ENCODE results near the gene NFATC3.

The NFATC3 gene

DNA sequence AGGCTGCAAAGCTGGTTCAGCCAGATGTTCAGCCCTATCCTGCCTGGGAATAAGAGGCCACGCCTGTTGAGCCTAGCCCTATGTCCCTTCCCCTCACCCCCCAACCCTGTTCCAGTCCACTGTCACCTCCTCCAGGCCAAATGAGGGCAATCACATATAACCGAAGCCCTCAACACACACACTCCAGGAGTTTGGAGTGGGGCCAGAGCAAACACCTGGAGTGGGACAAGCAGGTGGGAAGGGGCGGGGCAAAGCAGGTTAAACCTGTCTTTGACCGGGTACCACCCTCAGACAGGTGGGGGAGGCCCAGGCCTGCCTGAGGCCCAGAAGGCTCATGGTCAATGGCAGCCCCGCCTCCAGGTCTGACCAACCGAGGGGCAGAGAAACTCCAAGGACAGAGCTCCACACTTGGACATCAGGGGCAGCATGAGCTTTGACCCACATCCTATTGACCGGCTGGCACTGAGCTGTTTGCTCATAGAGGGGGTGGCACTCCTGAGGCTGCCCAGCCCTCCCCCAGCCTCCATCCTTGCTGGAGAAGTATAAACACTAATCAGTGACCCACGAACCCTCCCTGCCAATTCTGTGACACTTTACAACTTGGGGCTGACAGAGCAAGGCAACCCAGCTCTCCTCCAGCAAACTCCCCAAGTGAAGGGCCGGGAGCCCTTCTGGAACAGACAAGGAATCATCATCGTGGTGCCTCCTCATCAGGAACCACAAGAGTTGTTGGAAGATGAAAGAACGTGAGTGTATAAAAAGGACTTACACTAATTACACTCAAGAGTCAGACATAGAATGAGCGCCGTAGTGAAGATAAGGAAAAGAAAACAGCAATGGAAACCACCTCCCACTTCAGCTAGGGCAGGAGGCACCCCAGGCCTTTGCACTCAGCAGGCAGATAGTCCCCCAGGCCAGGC lies 149.3 kb downstream of the NFATC3 start:
- DNase-seq, result peak; percentile 11

DNA sequence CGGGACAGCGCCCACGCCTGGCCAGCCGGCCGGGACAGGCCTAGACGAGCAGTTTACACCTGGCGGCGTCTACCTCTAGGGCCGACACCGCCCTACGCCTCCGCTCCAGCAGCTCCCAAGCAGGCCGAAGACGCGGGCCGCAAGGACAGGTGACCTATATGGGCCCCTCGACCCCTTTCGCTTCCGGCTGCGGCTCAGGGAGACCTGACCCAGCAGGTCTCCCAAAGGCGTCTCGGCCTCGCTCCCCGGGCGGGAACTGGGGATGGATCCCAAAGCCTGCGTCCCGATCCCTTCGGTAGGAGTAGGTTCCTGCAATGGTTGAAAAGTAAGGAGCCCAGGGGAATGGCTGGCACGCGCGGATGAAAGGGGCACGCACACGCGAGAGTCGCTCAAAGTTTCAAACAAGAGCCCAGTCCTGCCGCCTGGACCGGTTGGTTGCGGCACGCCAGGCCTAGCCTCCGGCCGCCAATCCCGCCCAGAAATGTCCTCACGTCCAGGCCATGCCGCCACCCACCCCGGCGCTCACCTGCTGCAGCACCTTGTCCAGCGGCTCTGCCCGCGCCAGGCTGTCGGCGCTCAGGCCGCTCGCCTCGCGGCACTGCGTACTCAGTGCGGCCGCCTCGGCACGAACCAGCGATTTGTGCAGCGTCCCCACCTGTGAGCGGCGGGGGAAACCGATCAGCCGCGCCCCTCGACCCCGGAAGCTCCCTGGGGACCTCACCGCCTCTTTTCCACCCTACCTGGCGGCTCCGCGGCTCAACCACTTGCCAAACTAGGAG lies 150.1 kb downstream of the NFATC3 start:
- DNase-seq, result no peak

DNA sequence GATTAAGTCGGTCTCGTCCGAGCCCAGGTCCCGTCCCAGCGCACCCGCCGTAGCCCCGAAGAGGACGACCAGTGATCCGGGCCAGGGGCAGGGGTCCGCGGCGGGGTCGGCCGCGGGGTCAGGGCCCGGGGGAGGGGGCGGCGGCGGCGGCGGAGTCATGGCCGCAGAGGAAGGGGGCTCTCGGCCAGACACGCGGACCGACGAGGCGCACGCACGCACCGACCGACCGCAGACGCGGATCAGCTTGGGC lies 150.6 kb downstream of the NFATC3 start, which contains the start of gene ESRP2:
ESRP2 (minus strand) TSS at position 241 of the 250 bp plus-strand sequence; CDS start at position 159, 82 bp downstream.
- no peak for DNase-seq

DNA sequence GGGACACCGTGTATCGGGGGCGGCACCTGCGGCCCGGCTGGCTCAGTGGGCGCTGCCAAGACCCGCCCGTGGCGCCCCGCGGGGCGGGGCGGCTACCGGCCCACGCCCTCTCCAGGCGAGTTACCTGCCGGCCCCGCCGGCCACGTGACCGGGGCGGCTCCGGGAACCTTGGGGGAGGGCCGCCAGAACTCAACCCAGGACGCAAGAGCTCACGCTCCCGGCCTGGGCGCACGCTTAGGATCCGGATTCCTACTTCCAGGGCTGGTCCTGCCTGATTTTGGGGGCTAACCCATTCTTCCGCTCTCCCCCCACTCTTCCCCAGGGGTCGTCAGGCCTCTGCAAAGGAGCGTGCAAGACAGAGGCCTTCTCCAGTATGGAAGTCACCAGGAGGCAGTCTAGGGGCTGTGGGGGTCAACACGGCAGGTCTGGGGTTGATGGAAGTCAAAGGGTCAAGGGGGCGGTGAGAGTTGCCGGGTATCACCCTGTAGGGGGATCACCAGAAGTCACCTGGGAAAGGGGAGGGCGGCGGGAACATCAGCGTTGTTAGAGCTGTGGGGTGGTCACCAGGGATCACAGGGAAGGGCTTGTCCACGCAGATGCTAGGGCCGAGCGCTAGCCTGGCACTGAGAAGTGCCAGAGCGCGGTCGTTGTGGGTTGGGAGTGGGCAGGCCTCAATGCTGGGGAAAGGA lies 151.1 kb downstream of the NFATC3 start:
- peak; percentile 24 for DNase-seq

DNA sequence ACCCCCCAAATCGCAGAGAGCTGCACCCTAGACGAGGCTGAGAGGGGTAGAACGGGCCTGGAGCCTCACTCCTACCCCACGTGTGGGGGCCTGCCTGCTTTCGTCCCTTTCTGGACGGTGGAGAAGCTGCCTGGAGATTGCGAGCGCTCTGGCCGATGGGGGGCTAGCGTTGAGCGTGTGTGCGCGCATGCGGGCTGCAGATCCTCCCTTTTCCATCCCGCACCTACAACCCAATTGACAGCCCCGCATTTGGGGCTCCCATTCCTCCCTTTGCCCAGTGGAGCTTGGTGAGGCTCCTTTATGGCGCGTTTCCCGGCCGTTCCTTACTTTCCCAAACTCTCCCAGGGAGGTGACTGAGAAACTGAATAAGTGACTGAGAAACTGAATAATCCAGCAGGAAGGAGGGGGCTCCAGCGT lies 151.7 kb downstream of the NFATC3 start:
- no peak for DNase-seq

DNA sequence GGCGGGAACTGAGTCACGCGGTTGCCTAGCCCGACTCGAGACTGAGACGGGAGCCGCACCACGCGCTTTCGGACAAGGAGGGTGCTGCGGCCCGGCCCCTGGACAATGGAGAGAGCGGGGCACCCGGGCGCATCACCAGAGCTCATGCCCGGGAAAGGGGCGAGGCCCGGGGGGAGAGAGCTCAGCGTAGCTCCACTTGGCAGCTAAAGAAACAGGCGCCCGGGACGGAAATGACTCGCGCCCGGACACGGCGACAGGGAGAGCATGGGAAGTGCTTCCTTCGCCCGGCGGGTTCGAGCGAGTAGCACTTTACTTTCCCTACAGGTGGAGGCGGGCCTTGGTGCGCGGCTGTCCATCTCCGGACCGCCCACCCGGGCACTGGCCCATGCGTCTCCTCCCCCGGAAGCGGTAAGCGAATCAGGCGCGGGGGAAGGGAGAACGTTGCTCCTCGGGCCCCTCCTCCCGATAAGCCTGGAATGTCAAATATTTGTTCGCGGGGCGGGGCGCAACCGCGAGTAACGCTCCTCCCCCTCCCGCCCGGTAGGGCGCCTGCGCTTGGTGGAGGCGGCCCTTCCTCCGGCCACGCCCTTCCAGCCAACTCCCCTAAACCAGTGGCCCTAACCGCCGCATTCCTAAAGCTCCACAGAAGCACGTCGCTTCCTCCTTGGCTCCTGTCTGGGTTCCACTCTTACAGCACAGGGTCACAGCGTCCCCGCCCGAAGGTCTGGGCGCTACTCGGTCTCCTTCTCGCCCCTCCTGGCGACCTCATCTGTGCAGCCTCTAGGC lies 152.3 kb downstream of the NFATC3 start:
- DNase-seq, result peak; percentile 94

DNA sequence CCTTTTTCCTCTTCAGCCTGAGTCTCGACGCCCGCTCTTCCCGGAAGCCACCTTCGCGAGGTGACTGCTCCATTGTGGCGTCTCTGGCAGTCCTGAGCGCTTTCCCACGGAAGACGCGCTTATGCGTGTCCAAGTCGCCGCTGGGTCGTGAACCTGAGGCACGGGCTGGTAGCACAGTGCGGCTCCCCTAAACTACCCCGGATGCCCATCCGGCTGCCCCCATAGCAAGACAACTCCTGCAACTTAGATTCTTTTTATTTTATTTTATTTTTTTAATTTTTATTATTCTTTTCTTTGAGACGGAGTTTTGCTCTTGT lies 152.8 kb downstream of the NFATC3 start:
- DNase-seq, result no peak

DNA sequence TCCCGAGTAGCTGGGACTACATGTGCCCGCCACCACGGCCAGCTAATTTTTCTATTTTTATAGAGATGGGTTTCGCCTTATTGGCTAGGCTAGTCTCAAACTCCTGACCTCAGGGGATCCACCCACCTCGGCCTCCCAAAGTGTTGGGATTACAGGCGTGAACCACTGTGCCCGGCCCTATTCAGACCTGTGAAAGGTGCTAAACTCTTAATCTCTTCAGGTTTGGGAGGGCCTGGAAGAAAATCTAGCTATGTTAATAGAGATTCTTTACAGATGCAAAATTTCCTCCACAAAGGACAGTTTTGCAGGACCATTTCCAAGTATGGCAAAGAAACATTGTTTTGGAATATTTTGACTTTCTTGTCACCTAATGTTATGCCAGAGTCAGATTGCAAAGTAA lies 156.9 kb downstream of the NFATC3 start:
- no peak for DNase-seq

DNA sequence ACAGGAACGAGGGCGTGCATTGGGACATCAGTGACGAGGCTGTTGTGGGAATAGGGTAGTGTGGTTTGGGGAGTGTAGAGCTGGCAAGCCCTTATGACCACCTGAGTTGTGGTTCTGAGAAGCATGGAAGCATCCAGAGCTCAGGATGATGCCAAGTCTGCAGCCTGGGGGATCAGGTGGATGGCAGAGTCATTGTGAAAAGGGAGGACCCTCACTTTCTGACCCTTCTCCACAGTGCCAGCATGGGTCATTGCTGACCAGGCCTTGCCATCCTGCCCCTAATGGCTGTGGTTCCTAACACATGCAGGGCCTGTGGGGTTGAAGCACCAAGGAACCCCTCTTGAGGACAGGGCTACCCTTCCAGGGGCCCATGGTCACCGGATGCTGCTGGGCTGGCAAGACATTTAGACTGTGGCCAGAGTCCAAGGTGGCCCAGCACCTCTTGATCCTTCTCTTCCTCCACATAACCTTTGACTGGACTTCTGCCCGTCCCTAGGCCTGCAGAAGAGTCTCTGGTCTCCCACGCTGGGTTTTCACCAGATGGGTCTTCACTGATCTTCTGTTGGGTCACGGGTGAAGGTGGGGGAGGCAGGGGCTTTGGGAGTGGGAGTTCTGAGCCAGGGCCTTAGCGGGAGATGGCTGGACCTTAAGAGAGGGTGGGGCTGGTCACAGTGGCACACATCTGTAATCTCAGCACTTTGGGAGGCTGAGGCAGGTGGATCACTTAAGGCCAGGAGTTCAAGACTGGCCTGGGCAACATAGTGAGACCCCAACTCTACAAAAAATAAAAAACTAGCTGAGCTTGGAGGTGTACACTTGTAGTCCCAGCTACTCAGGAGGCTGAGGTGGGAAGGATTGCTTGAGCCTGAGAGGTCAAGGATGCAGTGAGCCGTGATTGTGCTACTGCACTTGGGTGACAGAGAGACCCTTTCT lies 158.0 kb downstream of the NFATC3 start:
- DNase-seq, result no peak

DNA sequence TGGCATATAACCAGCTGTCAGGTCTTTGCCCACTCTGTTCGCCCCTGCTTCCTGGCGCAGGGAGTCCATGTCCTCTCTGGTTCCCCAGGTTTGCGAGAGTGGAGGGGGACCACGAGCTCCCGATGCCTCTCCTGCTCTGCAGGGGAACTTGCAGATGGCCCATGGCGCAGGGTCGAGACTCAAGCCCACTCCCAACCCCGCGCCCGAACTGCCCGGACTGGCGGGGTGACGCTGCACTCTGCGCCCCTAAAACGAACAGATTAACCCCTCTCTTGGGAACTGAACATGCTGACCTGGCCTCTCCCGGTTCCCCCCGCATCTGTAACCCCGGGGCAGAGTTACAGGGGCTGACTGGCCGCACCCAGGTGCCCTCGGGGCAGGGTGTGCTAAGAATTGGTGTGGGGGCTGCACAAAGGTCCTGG lies 159.3 kb downstream of the NFATC3 start:
- DNase-seq, result no peak

DNA sequence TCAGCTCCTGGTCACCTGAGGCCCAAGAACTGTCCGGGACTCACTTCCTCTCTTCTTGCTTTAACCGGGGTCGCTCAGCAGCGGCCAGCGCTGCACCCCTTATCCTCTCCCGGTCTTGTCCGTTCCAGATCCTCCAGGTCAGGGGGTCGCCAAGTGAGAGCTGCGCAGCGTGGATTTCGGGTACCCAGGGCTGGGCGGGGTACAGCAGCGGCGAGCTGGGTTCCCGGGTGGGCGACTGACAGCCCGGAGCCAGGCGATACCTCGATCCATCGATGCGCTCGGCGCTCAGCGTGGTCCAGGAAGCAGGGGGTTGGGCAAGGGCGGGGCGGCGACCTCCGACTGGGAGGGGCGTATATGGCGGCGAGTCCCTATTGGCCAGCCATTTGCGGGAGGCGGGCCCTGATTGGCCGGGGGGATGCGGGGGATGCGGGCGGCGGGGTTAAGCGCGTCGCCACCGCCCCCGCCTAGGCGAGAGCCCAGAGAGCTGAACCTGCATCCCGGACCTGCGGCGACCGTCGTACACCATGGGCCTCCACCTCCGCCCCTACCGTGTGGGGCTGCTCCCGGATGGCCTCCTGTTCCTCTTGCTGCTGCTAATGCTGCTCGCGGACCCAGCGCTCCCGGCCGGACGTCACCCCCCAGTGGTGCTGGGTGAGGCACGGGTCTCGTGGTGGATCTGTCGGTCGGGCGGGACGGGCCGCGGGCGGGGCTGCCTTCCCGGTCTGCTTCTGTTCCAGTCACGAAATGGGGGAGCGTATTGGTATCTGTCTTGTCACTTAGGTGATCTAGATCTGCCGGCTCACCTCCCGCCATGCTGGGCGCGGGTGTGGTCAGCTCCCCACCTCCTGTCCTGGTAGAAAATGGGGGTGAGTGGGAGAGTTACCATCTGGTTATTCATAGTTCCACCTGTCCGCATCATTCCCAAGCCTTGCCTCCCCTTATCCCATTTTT lies 160.0 kb downstream of the NFATC3 start, which contains the start of gene PLA2G15:
PLA2G15 (plus strand) TSS at position 471 of the 951 bp plus-strand sequence; CDS start at position 525, 54 bp downstream.
- peak; percentile 90 for DNase-seq

DNA sequence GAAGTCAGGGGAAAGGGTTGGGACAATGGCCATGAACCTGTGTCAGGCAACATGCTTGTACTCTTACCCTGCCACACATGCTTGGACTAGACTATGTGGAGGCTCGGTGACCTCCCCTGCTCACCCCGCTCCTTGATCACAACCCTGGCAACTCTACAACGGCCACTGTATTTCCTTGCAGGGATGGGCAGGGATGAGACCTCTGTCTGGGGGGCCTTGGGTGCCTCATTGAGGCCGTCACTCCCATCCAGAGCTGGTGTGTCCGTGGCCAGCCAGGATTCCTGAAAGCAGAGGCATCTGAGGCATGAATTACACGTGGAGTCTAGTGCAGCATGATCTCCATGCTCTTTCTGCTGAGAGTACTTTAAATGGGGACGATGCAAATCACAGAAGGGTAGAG lies 161.0 kb downstream of the NFATC3 start:
- no peak for DNase-seq

DNA sequence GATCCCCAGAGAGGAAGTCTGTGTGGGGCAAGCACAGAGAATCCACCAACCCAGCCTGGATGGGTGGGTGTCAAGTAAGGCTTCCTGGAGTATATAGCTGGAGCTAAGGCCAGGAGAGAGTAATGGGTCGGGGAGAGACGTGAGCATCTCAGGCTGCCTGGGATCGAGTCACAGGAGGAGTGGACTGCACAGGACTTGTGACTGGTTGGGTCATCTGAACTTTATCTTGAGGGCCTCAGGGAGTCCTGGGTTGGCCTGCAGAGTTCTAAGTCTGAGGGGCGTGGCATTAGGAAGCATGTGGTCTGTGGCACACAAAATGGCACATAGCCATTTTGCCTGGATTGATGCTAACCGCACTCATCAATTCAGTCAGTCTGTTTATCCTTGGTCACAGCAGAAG lies 161.5 kb downstream of the NFATC3 start:
- no peak for DNase-seq

DNA sequence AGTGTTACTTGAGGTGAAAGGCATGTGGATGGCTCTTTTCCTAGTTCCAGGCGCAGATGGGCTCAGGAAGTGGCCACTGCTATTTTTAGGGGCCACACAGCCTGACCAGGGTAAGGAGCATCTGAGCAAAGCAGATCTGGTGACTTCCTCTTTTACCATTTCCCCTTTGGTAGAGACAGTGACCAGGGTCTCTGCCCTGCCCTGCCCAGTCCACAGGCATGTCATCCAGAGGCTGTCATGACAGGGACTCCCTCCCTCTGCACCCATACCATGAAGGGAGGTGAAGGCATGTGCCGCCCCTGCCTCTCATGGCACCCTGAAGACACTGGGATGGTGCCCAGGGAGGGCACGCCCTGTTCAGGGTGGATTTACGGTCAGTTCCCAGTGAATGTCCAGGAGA lies 162.2 kb downstream of the NFATC3 start:
- DNase-seq, result no peak

DNA sequence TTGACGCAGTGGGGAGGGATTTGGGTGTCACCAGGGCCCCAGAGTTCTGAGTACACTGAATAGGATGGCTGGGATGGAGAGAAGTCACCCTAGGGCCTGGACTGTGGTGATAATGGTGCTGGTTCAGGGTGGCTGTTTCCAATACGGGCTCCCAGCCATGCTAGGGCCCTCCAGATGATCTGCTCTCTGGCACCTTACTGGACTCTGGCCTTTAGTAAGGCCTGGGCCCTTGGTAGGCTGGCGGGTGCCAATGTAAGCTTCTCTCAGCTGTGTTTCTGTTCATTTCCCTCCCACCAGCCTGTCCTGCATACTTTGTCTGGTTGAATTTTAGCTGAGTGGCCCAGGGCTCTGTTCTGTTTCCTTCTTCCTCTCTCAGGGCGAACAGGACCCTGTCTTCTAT lies 162.8 kb downstream of the NFATC3 start:
- no peak for DNase-seq

DNA sequence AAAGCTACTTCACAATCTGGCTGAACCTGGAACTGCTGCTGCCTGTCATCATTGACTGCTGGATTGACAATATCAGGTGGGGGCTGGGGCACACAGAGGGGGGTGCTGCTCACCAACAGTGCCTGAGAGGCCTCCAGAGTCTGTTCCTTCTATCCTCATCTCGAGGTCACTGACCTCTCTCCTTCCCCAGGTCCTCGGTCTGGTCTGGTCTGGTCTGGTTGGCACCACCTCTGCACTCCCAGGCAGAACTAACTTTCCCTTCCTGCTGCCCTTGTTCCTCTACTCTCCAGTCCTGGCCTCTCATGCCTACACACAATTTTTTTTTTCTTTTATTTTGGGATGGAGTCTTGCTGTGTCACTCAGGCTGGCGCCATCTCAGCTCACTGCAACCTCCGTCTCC lies 164.2 kb downstream of the NFATC3 start:
- no peak for DNase-seq

DNA sequence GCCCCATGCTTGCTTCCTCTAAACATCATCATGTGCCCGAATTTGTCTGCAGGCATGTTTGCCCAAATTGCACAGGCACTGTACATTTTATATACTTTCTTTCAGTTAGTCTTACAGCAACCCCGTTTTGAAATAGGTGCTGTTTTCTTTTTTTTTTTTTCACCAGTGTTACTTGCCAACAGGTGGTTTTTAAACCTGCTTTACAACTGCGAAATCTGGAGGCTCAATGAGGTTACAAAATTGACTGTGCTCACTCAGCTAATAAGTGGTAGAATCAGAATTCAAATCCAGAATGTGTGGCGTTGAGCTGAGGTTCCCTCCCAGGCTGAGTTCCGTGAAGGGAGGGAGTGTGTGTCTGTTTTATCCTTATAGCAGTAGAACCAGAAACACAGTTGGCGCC lies 165.8 kb downstream of the NFATC3 start:
- DNase-seq, result no peak

DNA sequence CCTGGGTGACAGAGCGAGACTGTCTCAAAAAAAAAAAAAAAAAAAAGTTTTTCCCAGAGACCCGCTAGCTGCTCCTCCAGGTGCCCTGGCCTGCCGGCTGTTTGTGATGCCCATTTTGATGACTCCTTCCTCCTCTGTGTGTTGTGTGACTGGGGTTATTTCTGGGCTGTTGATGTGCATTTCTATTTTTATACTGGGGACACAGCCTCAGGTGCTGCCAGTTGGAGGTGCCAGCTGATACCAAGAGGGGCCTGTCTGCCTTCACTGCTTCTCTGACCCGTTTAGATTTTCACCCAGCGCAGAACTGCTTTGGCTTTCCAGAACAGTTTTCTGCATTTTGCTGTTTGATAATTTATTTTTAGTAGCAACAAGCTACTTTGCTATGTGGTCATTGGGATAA lies 166.7 kb downstream of the NFATC3 start:
- no peak for DNase-seq

DNA sequence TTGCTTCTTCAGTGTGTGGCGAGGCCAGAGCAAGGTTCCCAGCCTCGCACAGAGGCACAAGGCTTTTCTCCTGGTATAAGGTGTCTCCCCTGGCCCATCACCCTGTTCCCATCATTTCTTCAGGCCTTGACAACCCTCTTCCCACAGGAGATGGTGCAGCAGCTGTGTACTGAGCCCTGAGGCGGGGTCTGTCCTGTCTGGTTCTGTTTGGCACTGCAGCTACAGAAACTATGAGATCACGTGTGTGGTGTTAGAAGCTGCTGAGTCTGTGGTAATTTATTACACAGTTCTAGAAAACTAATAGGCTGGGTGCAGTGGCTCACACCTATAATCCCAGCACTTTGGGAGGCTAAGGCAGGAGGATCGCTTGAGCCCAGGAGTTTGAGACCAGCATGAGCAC lies 167.2 kb downstream of the NFATC3 start:
- no peak for DNase-seq

DNA sequence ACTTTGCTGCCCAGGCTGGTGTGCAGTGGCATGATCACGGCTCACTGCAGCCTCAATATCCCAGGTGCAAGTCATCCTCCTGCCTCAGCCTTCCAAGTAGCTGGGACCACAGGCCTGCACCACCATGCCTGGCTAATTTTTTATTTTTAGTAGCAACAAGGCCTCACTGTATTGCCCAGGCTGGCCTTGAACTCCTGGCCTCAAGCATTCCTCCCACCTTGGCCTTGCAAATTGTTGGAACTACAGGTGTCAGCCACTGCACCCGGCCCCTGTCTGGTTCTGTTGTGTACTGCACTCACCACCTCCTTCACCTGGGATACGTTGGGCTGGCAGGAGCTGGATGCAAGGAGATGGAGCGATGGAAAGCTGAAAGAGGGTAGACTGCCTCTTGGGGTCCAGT lies 168.6 kb downstream of the NFATC3 start:
- no peak for DNase-seq

DNA sequence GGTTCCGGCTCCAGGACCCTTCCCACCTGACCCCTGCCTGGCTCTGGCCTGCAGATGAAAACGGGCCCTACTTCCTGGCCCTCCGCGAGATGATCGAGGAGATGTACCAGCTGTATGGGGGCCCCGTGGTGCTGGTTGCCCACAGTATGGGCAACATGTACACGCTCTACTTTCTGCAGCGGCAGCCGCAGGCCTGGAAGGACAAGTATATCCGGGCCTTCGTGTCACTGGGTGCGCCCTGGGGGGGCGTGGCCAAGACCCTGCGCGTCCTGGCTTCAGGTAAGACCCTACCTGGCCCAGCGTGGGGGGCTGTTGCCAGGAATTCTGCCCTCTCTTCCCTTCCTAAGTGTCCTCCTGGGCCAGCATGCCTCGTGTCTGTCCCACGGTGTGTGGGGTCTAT lies 170.5 kb downstream of the NFATC3 start:
- no peak for DNase-seq

All from NCI-H1436 (cell line).